ENCODE data around the gene DNMT3A. TPM values are rescaled to one million over a fixed set of nuclear protein-coding genes. Genes with fewer than 3 reads are reported as not detected.

Gene DNMT3A
- total RNA-seq, 1 donor from 2014 or later, result 58.1 TPM

GRCh38 chr2:25237764-25238163 lies 104.0 kb downstream of the DNMT3A start:
- FAIRE-seq (no peak), DNase-seq (ENCODE audit: low read depth) (no peak)

GRCh38 chr2:25236736-25237135 lies 105.0 kb downstream of the DNMT3A start:
- Mint-ChIP-seq H3K27me3 (ENCODE audit: low read depth, unreplicated experiment) (no peaks in the 10 kb centered on the region), H3K4me3 (ENCODE audit: unreplicated experiment) (no peak overlapping the region)
- TF ChIP-seq CTCF (IDR thresholded peaks at IDR 0.05; ENCODE audit: insufficient read depth, low read depth, low read length) (no peak), EZH2 (IDR thresholded peaks at IDR 0.05; ENCODE audit: insufficient read depth, low read length) (no peak)

More at GRCh38 chr2:25237764-25238163, 104.0 kb downstream of the DNMT3A start:
- no peak overlapping the region for H3K4me2 ChIP-seq (ENCODE audit: low read length)
- no peak overlapping the region for H2AFZ ChIP-seq (ENCODE audit: low read depth, low read length)
- H3K36me3 ChIP-seq (ENCODE audit: insufficient read depth, low read length), result peaks cover 25% of the 10 kb centered on the region
- no peak overlapping the region for H3K9ac ChIP-seq (ENCODE audit: low read length)
- peaks cover 3% of the 10 kb centered on the region for H4K20me1 ChIP-seq (ENCODE audit: insufficient read depth, low read length)
- H3K4me1 ChIP-seq (ENCODE audit: insufficient read depth, low read length), result no peaks in the 10 kb centered on the region
- no peaks in the 10 kb centered on the region for H3K9me3 ChIP-seq (ENCODE audit: insufficient read depth, low read depth, low read length)
- no peak overlapping the region for H3K27ac ChIP-seq (ENCODE audit: low read depth, low read length)
- Mint-ChIP-seq H3K4me1 (ENCODE audit: low read depth, unreplicated experiment) (peaks cover 8% of the 10 kb centered on the region), H3K27ac (ENCODE audit: unreplicated experiment) (peak overlapping the region; percentile 62), H3K36me3 (ENCODE audit: low read depth, unreplicated experiment) (peaks cover 40% of the 10 kb centered on the region), H3K4me3 (ENCODE audit: unreplicated experiment) (no peak overlapping the region), H3K9me3 (ENCODE audit: unreplicated experiment) (peaks cover 3% of the 10 kb centered on the region), H3K27me3 (ENCODE audit: low read depth, unreplicated experiment) (no peaks in the 10 kb centered on the region)
- H3K79me2 ChIP-seq (ENCODE audit: insufficient read depth, low read length), result no peaks in the 10 kb centered on the region
- H3K27me3 ChIP-seq (ENCODE audit: insufficient read depth, low read length), result no peaks in the 10 kb centered on the region
- no peak overlapping the region for H3K4me3 ChIP-seq (ENCODE audit: insufficient read depth, low read depth, low read length)
- TF ChIP-seq CTCF (IDR thresholded peaks at IDR 0.05; ENCODE audit: insufficient read depth, low read depth, low read length) (no peak), EZH2 (IDR thresholded peaks at IDR 0.05; ENCODE audit: insufficient read depth, low read length) (no peak)

GRCh38 chr2:25234738-25235137 lies 107.0 kb downstream of the DNMT3A start:
- no peak overlapping the region for H3K9ac ChIP-seq (ENCODE audit: low read length)
- no peaks in the 10 kb centered on the region for H3K4me1 Mint-ChIP-seq (ENCODE audit: low read depth, unreplicated experiment)
- H3K79me2 ChIP-seq (ENCODE audit: insufficient read depth, low read length), result no peaks in the 10 kb centered on the region
- H2AFZ ChIP-seq (ENCODE audit: low read depth, low read length), result no peak overlapping the region
- DNase-seq (ENCODE audit: low read depth) (no peak), FAIRE-seq (no peak)
- H3K4me1 ChIP-seq (ENCODE audit: insufficient read depth, low read length), result no peaks in the 10 kb centered on the region
- H4K20me1 ChIP-seq (ENCODE audit: insufficient read depth, low read length), result peaks cover 8% of the 10 kb centered on the region
- H3K36me3 ChIP-seq (ENCODE audit: insufficient read depth, low read length), result peaks cover 15% of the 10 kb centered on the region
- H3K27ac Mint-ChIP-seq (ENCODE audit: unreplicated experiment), result no peak overlapping the region
- no peaks in the 10 kb centered on the region for H3K9me3 ChIP-seq (ENCODE audit: insufficient read depth, low read depth, low read length)
- peaks cover 19% of the 10 kb centered on the region for H3K36me3 Mint-ChIP-seq (ENCODE audit: low read depth, unreplicated experiment)
- H3K27me3 Mint-ChIP-seq (ENCODE audit: low read depth, unreplicated experiment), result no peaks in the 10 kb centered on the region
- H3K9me3 Mint-ChIP-seq (ENCODE audit: unreplicated experiment), result no peaks in the 10 kb centered on the region
- TF ChIP-seq CTCF (IDR thresholded peaks at IDR 0.05; ENCODE audit: insufficient read depth, low read depth, low read length) (no peak), EZH2 (IDR thresholded peaks at IDR 0.05; ENCODE audit: insufficient read depth, low read length) (no peak)
- no peak overlapping the region for H3K4me3 Mint-ChIP-seq (ENCODE audit: unreplicated experiment)
- H3K27ac ChIP-seq (ENCODE audit: low read depth, low read length), result no peak overlapping the region
- H3K4me3 ChIP-seq (ENCODE audit: insufficient read depth, low read depth, low read length), result no peak overlapping the region
- H3K27me3 ChIP-seq (ENCODE audit: insufficient read depth, low read length), result no peaks in the 10 kb centered on the region
- H3K4me2 ChIP-seq (ENCODE audit: low read length), result no peak overlapping the region

More at GRCh38 chr2:25236736-25237135, 105.0 kb downstream of the DNMT3A start:
- Mint-ChIP-seq H3K27ac (ENCODE audit: unreplicated experiment) (no peak overlapping the region), H3K36me3 (ENCODE audit: low read depth, unreplicated experiment) (peaks cover 31% of the 10 kb centered on the region), H3K9me3 (ENCODE audit: unreplicated experiment) (no peaks in the 10 kb centered on the region), H3K4me1 (ENCODE audit: low read depth, unreplicated experiment) (peaks cover under 1% of the 10 kb centered on the region)
- no peak overlapping the region for H3K4me3 ChIP-seq (ENCODE audit: insufficient read depth, low read depth, low read length)
- FAIRE-seq (no peak), DNase-seq (ENCODE audit: low read depth) (no peak)
- H3K9me3 ChIP-seq (ENCODE audit: insufficient read depth, low read depth, low read length), result no peaks in the 10 kb centered on the region
- no peak overlapping the region for H2AFZ ChIP-seq (ENCODE audit: low read depth, low read length)
- peaks cover 24% of the 10 kb centered on the region for H3K36me3 ChIP-seq (ENCODE audit: insufficient read depth, low read length)
- H3K4me2 ChIP-seq (ENCODE audit: low read length), result no peak overlapping the region
- H3K27me3 ChIP-seq (ENCODE audit: insufficient read depth, low read length), result no peaks in the 10 kb centered on the region
- H3K9ac ChIP-seq (ENCODE audit: low read length), result no peak overlapping the region
- no peaks in the 10 kb centered on the region for H3K4me1 ChIP-seq (ENCODE audit: insufficient read depth, low read length)
- no peak overlapping the region for H3K27ac ChIP-seq (ENCODE audit: low read depth, low read length)
- H3K79me2 ChIP-seq (ENCODE audit: insufficient read depth, low read length), result no peaks in the 10 kb centered on the region
- H4K20me1 ChIP-seq (ENCODE audit: insufficient read depth, low read length), result peaks cover 3% of the 10 kb centered on the region
